ENCODE results near the gene TBCD. TPM values are rescaled to one million over a fixed set of nuclear protein-coding genes. Genes with fewer than 3 reads are reported as not detected.

Gene TBCD
- total RNA-seq, 1 experiment from 2014 or later = 90.7 TPM

DNA sequence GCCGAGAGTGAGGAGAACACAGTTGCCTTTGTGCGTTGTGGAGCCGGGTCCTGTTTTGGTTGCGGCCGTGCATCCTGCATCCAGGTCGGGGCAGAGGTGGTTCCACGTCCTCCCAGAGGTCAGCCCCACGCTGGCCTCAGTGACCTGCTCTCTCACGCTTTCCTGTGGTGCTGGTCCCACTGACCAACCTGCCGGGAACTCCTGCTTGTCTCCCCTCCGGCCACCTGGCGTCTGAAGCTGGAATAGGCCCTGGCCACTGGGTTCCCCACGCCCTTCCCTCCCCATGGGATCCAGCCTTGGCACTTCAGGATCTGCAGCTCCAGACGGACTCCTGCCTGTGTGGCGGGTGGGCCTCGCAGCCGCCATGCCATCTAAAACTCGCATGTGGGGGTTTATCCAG, 173.5 kb downstream of the TBCD start:
- Mint-ChIP-seq H3K36me3 (ENCODE audit: insufficient read depth, unreplicated experiment) (no peaks in the 10 kb centered on the region), H3K27me3 (ENCODE audit: unreplicated experiment) (no peaks in the 10 kb centered on the region), H3K4me3 (ENCODE audit: low read depth, unreplicated experiment) (no peak overlapping the region), H3K27ac (ENCODE audit: unreplicated experiment) (no peak overlapping the region), H3K4me1 (ENCODE audit: low read depth, unreplicated experiment) (no peaks in the 10 kb centered on the region), H3K9me3 (ENCODE audit: low read depth, unreplicated experiment) (no peaks in the 10 kb centered on the region)
- TF ChIP-seq, protein P1, sequence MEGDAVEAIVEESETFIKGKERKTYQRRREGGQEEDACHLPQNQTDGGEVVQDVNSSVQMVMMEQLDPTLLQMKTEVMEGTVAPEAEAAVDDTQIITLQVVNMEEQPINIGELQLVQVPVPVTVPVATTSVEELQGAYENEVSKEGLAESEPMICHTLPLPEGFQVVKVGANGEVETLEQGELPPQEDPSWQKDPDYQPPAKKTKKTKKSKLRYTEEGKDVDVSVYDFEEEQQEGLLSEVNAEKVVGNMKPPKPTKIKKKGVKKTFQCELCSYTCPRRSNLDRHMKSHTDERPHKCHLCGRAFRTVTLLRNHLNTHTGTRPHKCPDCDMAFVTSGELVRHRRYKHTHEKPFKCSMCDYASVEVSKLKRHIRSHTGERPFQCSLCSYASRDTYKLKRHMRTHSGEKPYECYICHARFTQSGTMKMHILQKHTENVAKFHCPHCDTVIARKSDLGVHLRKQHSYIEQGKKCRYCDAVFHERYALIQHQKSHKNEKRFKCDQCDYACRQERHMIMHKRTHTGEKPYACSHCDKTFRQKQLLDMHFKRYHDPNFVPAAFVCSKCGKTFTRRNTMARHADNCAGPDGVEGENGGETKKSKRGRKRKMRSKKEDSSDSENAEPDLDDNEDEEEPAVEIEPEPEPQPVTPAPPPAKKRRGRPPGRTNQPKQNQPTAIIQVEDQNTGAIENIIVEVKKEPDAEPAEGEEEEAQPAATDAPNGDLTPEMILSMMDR (IDR thresholded peaks at IDR 0.05; ENCODE audit: unreplicated experiment) = no peak
- no TSS peak for BruUV-seq (replicated peaks)
- DNase-seq = no peak
- intact Hi-C loops (cut with micrococcal nuclease; ENCODE audit: unreplicated experiment) = no loop called here
- CTCF ChIA-PET = no interaction called here

DNA sequence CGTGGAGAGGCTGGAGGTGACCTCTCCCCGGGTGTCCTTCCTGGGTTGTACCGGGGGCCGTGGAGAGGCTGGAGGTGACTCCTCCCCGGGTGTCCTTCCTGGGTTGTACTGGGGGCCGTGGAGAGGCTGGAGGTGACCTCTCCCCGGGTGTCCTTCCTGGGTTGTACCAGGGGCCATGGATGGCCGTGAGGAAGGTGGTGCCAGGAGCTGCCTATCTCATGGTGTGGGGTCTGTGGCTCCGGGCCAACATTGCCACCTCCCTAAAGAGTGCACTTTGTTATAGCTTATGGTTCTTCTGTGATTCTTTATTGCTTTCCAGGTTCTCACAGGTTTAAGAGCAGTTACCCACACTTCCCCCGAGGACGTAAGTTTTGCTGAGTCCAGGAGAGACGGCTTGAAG, 174.2 kb downstream of the TBCD start:
- Mint-ChIP-seq H3K4me1 (ENCODE audit: low read depth, unreplicated experiment) (no peaks in the 10 kb centered on the region), H3K9me3 (ENCODE audit: low read depth, unreplicated experiment) (no peaks in the 10 kb centered on the region), H3K27me3 (ENCODE audit: unreplicated experiment) (no peaks in the 10 kb centered on the region), H3K36me3 (ENCODE audit: insufficient read depth, unreplicated experiment) (peaks cover 3% of the 10 kb centered on the region), H3K4me3 (ENCODE audit: low read depth, unreplicated experiment) (no peak overlapping the region), H3K27ac (ENCODE audit: unreplicated experiment) (no peak overlapping the region)
- no peak for DNase-seq
- intact Hi-C loops (cut with micrococcal nuclease; ENCODE audit: unreplicated experiment) = no loop called here
- CTCF ChIA-PET = interaction anchor here (0.5 kb wide), 1 partner anchor 716 kb away, joined by 3 read pairs; no protein-coding TSS in a partner anchor
- no TSS peak for BruUV-seq (replicated peaks)
- TF ChIP-seq, protein P1 (IDR thresholded peaks at IDR 0.05; ENCODE audit: unreplicated experiment) = no peak

DNA sequence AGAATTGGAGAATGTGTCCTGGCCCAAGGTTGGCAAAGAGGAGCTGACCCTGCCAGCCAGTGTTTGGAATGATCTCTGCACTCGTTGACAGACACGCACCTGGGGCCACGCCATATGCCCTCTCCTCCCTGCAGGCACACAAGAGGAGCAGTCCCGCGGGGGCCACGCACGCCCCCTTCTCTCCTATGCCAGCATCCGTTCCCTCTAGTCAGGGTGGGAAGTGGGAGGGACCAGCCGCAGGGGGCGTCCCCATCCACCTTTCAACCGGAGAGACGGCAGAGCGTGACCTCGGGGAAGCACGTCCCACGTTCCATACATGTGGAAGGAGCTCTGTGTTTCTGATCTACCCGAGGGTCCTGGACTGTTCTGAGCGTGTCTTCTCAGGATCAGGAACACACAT, 174.9 kb downstream of the TBCD start:
- no TSS peak for BruUV-seq (replicated peaks)
- Mint-ChIP-seq H3K4me3 (ENCODE audit: low read depth, unreplicated experiment) (no peak overlapping the region), H3K4me1 (ENCODE audit: low read depth, unreplicated experiment) (no peaks in the 10 kb centered on the region), H3K27me3 (ENCODE audit: unreplicated experiment) (no peaks in the 10 kb centered on the region), H3K27ac (ENCODE audit: unreplicated experiment) (no peak overlapping the region), H3K9me3 (ENCODE audit: low read depth, unreplicated experiment) (no peaks in the 10 kb centered on the region), H3K36me3 (ENCODE audit: insufficient read depth, unreplicated experiment) (peaks cover 4% of the 10 kb centered on the region)
- no peak for DNase-seq
- CTCF ChIA-PET = interaction anchor here (0.6 kb wide), 1 partner anchor 246 kb away, joined by 3 read pairs; no protein-coding TSS in a partner anchor
- TF ChIP-seq, protein P1 (IDR thresholded peaks at IDR 0.05; ENCODE audit: unreplicated experiment) = no peak
- intact Hi-C loops (cut with micrococcal nuclease; ENCODE audit: unreplicated experiment) = no loop called here

DNA sequence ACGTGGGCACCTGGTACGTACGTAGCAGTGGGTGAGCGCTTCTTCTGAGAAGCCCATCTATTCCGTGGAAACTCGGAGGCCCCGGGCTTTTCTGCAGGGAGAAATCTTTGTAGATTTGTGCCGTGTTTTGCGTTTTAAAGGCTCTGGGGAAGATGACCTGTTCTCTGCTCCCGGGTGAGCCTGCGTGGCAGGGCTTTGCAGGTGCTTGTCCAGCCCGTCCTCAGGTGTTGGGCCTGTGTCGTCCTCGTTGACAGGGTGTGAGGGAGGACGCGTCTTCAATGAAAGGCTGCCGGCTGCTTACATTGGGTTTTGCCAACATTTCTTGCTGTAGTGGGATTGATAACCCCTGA, 175.4 kb downstream of the TBCD start:
- Mint-ChIP-seq H3K9me3 (ENCODE audit: low read depth, unreplicated experiment) (no peaks in the 10 kb centered on the region), H3K27ac (ENCODE audit: unreplicated experiment) (no peak overlapping the region), H3K36me3 (ENCODE audit: insufficient read depth, unreplicated experiment) (peaks cover 8% of the 10 kb centered on the region), H3K4me3 (ENCODE audit: low read depth, unreplicated experiment) (no peak overlapping the region), H3K4me1 (ENCODE audit: low read depth, unreplicated experiment) (no peaks in the 10 kb centered on the region), H3K27me3 (ENCODE audit: unreplicated experiment) (no peaks in the 10 kb centered on the region)
- TF ChIP-seq, protein P1 (IDR thresholded peaks at IDR 0.05; ENCODE audit: unreplicated experiment) = no peak
- intact Hi-C loops (cut with micrococcal nuclease; ENCODE audit: unreplicated experiment) = no loop called here
- CTCF ChIA-PET = interaction anchor here (0.6 kb wide), 1 partner anchor 246 kb away, joined by 3 read pairs; no protein-coding TSS in a partner anchor
- DNase-seq = no peak
- no TSS peak for BruUV-seq (replicated peaks)
